ENCODE data around the gene MORN1.

DNA sequence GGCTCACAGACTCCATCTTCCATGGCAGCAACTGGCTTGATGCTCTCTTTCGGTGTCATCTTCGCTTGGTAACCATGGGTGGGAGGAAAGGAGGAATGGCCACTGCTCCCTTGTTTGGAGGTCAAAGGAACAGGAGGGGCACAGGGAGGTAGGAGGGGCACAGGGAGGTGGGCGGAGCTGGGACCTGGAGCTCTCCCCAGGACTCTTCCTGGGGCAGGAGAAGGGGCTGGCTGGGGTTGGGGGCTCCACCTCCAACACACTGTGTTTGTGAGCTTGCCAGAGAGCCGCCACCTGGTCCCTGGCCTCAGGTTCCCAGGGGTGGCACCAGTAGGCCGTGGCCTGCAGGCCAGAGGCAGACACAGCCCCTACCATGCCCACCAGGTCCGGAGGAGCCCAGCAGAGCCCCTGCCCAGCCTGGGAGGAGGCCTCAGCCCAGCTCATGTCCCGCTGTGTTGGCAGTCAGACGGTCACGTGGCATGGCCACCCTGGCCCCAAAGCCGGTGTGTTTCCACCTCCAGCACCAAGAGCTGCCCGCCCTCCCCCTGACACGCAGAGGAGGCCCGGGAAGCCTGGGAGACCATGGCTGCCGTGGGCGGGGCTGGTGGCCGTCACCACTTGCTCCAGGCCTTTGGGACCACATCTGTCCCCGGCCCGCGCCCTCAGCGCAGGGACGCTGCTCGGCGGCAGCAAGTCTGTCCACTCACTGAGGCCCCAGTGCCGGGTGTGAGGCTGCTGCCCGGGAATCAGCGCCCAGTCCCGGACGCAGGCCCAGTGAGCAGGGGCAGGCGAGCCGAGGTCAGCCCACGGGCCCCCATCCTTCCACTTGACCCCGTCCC lies 73.9 kb downstream of the MORN1 start:
- TF ChIP-seq, protein P1, sequence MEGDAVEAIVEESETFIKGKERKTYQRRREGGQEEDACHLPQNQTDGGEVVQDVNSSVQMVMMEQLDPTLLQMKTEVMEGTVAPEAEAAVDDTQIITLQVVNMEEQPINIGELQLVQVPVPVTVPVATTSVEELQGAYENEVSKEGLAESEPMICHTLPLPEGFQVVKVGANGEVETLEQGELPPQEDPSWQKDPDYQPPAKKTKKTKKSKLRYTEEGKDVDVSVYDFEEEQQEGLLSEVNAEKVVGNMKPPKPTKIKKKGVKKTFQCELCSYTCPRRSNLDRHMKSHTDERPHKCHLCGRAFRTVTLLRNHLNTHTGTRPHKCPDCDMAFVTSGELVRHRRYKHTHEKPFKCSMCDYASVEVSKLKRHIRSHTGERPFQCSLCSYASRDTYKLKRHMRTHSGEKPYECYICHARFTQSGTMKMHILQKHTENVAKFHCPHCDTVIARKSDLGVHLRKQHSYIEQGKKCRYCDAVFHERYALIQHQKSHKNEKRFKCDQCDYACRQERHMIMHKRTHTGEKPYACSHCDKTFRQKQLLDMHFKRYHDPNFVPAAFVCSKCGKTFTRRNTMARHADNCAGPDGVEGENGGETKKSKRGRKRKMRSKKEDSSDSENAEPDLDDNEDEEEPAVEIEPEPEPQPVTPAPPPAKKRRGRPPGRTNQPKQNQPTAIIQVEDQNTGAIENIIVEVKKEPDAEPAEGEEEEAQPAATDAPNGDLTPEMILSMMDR (IDR thresholded peaks at IDR 0.05), result no peak
- TF ChIP-seq POLR2AphosphoS5 (IDR thresholded peaks at IDR 0.05) (no peak), POLR2A (IDR thresholded peaks at IDR 0.05) (no peak), EP300 (IDR thresholded peaks at IDR 0.05) (no peak)

Measured in gastroesophageal sphincter (tissue), 3 donors.